K562 treated with DMSO at 1 percent for 4 hours (cell line): ENCODE data around the gene TACC2. TPM values are rescaled to one million over a fixed set of nuclear protein-coding genes. Genes with fewer than 3 reads are reported as not detected.

Source experiments
- total RNA-seq: library from RNA; unstranded; fragments of 300-600 nt; gene quantifications from 2 replicates; pipeline ENCODE4 v1.2.3, GENCODE V29; 2022; ENCODE audit not compliant: insufficient read depth

The TACC2 gene, protein sequence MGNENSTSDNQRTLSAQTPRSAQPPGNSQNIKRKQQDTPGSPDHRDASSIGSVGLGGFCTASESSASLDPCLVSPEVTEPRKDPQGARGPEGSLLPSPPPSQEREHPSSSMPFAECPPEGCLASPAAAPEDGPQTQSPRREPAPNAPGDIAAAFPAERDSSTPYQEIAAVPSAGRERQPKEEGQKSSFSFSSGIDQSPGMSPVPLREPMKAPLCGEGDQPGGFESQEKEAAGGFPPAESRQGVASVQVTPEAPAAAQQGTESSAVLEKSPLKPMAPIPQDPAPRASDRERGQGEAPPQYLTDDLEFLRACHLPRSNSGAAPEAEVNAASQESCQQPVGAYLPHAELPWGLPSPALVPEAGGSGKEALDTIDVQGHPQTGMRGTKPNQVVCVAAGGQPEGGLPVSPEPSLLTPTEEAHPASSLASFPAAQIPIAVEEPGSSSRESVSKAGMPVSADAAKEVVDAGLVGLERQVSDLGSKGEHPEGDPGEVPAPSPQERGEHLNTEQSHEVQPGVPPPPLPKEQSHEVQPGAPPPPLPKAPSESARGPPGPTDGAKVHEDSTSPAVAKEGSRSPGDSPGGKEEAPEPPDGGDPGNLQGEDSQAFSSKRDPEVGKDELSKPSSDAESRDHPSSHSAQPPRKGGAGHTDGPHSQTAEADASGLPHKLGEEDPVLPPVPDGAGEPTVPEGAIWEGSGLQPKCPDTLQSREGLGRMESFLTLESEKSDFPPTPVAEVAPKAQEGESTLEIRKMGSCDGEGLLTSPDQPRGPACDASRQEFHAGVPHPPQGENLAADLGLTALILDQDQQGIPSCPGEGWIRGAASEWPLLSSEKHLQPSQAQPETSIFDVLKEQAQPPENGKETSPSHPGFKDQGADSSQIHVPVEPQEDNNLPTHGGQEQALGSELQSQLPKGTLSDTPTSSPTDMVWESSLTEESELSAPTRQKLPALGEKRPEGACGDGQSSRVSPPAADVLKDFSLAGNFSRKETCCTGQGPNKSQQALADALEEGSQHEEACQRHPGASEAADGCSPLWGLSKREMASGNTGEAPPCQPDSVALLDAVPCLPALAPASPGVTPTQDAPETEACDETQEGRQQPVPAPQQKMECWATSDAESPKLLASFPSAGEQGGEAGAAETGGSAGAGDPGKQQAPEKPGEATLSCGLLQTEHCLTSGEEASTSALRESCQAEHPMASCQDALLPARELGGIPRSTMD (N-terminal part only)
- not detected in 2 replicates for total RNA-seq

DNA sequence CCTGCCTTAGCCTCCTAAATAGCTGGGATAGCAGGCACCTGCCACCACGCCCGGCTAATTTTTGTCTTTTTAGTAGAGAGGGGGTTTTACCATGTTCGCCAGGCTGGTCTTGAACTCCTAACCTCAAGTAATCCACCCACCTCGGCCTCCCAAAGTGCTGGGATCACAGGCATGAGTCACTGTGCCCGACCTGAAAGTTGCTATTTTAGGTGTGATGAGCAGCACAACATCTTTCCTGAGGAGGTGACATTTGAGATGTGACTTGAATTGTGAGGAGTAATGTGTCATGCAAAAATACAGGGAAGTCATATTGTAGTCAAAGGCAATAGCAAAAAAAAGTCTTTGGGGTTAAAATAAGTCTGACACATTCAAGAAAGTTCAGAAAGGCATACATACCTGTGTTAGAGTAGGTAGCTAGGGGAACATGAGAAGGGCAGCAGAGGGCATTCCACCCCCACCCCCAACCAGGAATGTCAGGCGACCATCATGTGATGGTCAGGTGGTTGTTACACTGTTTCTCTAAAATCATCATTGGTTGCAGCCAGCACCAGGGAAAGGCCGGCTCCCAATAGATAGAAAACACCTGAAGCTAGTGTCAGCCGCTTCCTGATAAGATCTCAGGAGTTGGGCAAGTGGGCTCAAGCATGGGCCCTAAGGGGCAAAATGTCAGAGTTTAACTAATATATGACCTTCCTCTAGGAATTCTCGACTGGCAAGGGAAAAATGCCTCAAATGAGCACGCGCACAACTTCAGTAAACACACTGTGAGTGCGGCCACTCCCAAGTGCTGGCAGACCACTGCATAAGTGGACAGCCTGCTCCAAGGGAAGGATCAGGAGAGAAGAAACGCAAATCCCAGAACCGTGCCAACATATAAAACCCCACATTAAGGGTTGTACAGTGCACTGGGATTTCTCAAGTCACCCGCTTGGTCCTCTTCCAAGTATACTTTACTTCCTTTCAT, at the start of gene TACC2:
Gene TACC2, plus strand, starts transcription at position 803 of the 964 bp plus-strand sequence. CDS start 32,819 bp downstream, outside the sequence.

DNA sequence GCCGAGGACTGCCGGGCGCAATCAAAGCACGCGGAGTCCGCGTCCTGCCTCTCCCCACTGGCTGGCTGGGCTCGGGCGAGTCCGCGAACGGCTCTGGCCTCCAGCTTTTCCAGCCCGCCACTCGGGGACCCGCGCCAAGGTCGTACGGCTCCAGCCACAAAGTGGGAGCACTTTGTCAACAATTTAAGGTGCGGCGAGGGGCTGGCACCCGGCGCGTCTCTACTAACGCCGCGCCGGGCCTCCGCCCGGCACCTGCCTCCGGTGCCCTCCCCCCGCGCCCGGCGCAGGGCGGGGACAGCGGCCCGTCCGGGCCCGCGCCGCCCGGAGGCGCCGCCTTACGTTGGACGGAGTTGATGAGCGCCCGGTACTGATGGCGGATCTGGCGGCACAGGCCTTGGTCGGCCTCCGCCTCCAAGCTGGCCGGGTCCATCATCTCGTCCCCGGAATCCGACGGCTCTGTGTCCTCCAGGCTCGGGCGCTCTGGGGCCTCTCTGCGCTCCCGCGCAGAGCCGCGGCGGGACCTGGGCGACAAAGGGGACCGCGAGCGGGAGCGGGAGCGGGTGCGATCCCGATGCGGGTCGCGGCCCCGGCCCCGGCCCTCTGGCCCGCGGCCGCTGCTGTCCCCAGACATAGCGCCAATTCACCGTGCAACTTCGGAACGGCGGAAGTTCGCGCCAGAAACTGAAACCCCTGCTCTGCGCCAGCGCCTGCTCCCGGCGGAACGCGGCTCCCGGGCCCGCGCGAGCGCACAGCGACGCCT, 14.2 kb upstream of the TACC2 start, which contains the start of gene NSMCE4A:
Gene NSMCE4A, minus strand, starts transcription at position 683 of the 760 bp plus-strand sequence. Its CDS starts 52 bp downstream, at position 631.

DNA sequence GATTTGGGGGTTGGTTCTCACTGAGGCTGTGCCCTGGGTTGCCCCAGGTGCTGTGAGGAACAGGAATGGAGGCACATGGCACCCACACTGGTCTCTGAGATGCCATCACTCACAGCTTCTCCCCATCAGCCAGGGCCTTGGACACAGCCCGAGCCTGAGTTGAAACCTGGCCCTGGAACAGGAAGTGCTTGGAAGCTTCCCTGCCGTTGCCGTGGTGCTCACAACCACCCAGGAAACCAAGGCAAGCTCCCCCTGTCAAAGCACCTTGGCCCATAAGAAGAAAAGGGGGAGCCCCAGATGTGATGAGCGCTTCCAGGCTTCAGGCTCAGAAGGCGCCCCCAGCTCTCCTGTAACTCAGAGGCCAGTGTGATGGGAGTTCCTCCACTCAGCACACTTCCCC, 282.1 kb downstream of the TACC2 start, which contains the start of gene BTBD16:
Gene BTBD16, plus strand, starts transcription at position 221 of the 400 bp plus-strand sequence. CDS start 3,786 bp downstream, outside the sequence.

Other genes starting within 250 kb of the TACC2 start
- 4.0 and 5.0 TPM in 2 replicates for gene ATE1, start 61.1 kb upstream of the TACC2 start, total RNA-seq
- 21.9 and 26.9 TPM in 2 replicates for gene NSMCE4A, start 13.9 kb upstream of the TACC2 start, total RNA-seq